Tibial nerve (tissue), 4 donors: ENCODE measurements around the gene BRINP3.

ENCODE experiments used
- EP300 ChIP-seq, 2 donors: sonication (generic); formaldehyde crosslinking; IDR thresholded peaks; one replicate each; pipeline ENCODE4 v1.6.1; 2017; ENCODE audit warnings: antibody characterized with exemption in 2 of 2, mild to moderate bottlenecking in 1 of 2
- POLR2A ChIP-seq, 2 donors: fragments of 450-650 bp; IDR thresholded peaks; one replicate each; pipeline ENCODE4 v1.6.1; 2017; ENCODE audit warnings: antibody characterized with exemption in 2 of 2, mild to moderate bottlenecking in 2 of 2, moderate library complexity in 2 of 2
- TF ChIP-seq, protein P1 (sequence below), 5 experiments: fragments of 200-600 bp in 3 of 5; fragments of 450-650 bp in 2 of 5; sonication (generic) in 3 of 5; IDR thresholded peaks; one replicate each; pipeline ENCODE4 v1.5.1; 2016 to 2019; ENCODE audit warnings: antibody characterized with exemption in 5 of 5, mild to moderate bottlenecking in 3 of 5, moderate library complexity in 2 of 5

DNA sequence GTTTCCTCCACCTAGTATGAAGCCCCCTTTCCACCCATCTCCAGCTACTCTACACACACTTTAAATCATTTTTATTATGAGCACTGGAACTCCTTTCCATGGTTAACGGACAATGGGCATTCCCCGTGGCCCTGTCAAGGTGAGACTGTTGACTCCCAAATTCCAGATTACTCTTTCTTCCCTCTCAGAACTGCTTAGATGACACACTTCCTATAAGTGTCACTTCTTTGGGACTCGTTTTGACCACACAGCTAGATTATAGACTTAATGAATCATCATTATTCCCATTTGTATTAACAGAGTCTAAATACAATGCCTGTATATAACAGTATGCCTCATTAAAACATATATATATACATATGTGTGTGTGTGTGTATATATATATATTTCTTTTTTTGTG is 215.1 kb downstream of the BRINP3 start:
- TF ChIP-seq, protein P1, sequence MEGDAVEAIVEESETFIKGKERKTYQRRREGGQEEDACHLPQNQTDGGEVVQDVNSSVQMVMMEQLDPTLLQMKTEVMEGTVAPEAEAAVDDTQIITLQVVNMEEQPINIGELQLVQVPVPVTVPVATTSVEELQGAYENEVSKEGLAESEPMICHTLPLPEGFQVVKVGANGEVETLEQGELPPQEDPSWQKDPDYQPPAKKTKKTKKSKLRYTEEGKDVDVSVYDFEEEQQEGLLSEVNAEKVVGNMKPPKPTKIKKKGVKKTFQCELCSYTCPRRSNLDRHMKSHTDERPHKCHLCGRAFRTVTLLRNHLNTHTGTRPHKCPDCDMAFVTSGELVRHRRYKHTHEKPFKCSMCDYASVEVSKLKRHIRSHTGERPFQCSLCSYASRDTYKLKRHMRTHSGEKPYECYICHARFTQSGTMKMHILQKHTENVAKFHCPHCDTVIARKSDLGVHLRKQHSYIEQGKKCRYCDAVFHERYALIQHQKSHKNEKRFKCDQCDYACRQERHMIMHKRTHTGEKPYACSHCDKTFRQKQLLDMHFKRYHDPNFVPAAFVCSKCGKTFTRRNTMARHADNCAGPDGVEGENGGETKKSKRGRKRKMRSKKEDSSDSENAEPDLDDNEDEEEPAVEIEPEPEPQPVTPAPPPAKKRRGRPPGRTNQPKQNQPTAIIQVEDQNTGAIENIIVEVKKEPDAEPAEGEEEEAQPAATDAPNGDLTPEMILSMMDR (IDR thresholded peaks at IDR 0.05), result no peak
- TF ChIP-seq POLR2A (IDR thresholded peaks at IDR 0.05) (no peak), EP300 (IDR thresholded peaks at IDR 0.05) (no peak)
